ENCODE data around the gene ARID2.

ARID2 gene

GRCh38 chr12:45886685-45887084 lies 157.2 kb downstream of the ARID2 start:
- Histone ChIP-seq H3K4me1 (ENCODE audit: insufficient read depth, low read length, severe bottlenecking) (no peaks in the 10 kb centered on the region), H3K36me3 (ENCODE audit: insufficient read depth, low read length) (peaks cover 38% of the 10 kb centered on the region), H3K9me3 (ENCODE audit: low read length) (peaks cover 5% of the 10 kb centered on the region; the same call in 1 of the 2 replicates)

DNA sequence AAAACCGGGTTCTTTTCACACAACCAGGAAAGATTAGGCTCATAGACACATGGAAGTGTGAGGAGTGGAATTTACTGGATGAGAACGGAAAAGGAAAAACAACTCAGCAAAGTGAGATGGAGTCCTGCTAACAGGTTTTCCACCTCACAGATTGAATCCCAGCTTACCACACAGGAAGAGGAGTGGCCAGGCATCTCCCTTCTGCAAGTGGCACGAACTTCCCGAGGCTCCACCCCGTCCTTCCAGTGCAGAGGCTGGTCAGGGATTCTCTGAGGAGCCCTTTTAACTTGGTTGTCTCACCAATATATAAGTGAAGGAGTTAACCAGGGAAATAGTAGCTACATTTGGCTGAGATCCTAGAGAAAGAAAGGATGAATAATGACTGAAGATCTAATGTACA lies 158.0 kb downstream of the ARID2 start:
- Histone ChIP-seq H3K9me2 (ENCODE audit: low read depth, low read length) (no peaks in the 10 kb centered on the region), H3K79me2 (ENCODE audit: insufficient read depth, low read length) (no peaks in the 10 kb centered on the region), H3K9ac (ENCODE audit: low read length) (no peak overlapping the region), H2AFZ (ENCODE audit: low read length) (no peak overlapping the region), H3K9me3 (ENCODE audit: low read length) (peaks cover 5% of the 10 kb centered on the region; the same call in 1 of the 2 replicates), H3F3A (ENCODE audit: insufficient read depth, low read length) (no peaks in the 10 kb centered on the region), H3K36me3 (ENCODE audit: insufficient read depth, low read length) (peaks cover 38% of the 10 kb centered on the region), H3K4me1 (ENCODE audit: insufficient read depth, low read length, severe bottlenecking) (no peaks in the 10 kb centered on the region), H3K4me2 (ENCODE audit: low read length) (no peak overlapping the region), H3K27ac (ENCODE audit: low read depth, low read length, poor library complexity, severe bottlenecking) (no peak overlapping the region), H3K27me3 (ENCODE audit: insufficient read depth, low read length) (no peaks in the 10 kb centered on the region), H3K4me3 (ENCODE audit: low read depth, low read length, poor library complexity, severe bottlenecking) (no peak overlapping the region), H4K20me1 (ENCODE audit: insufficient read depth, low read length) (no peaks in the 10 kb centered on the region)
- TF ChIP-seq CTCF (IDR thresholded peaks at IDR 0.05; ENCODE audit: low read length) (no peak), EZH2 (IDR thresholded peaks at IDR 0.05; ENCODE audit: borderline replicate concordance, low read length) (no peak)

More at GRCh38 chr12:45886685-45887084, 157.2 kb downstream of the ARID2 start:
- H3K79me2 ChIP-seq (ENCODE audit: insufficient read depth, low read length), result no peaks in the 10 kb centered on the region
- H3K27ac ChIP-seq (ENCODE audit: low read depth, low read length, poor library complexity, severe bottlenecking), result no peak overlapping the region
- H2AFZ ChIP-seq (ENCODE audit: low read length), result no peak overlapping the region
- no peak overlapping the region for H3K4me3 ChIP-seq (ENCODE audit: low read depth, low read length, poor library complexity, severe bottlenecking)
- H4K20me1 ChIP-seq (ENCODE audit: insufficient read depth, low read length), result no peaks in the 10 kb centered on the region
- H3F3A ChIP-seq (ENCODE audit: insufficient read depth, low read length), result no peaks in the 10 kb centered on the region
- H3K27me3 ChIP-seq (ENCODE audit: insufficient read depth, low read length), result no peaks in the 10 kb centered on the region
- TF ChIP-seq CTCF (IDR thresholded peaks at IDR 0.05; ENCODE audit: low read length), result no peak
- TF ChIP-seq EZH2 (IDR thresholded peaks at IDR 0.05; ENCODE audit: borderline replicate concordance, low read length), result no peak
- H3K9ac ChIP-seq (ENCODE audit: low read length), result no peak overlapping the region
- H3K4me2 ChIP-seq (ENCODE audit: low read length), result no peak overlapping the region
- H3K9me2 ChIP-seq (ENCODE audit: low read depth, low read length), result no peaks in the 10 kb centered on the region

- Histone ChIP-seq H3K27me3 (ENCODE audit: insufficient read depth, low read length) (no peaks in the 10 kb centered on the region), H3K36me3 (ENCODE audit: insufficient read depth, low read length) (peaks cover 40% of the 10 kb centered on the region)
- TF ChIP-seq EZH2 (IDR thresholded peaks at IDR 0.05; ENCODE audit: borderline replicate concordance, low read length), result no peak
- TF ChIP-seq CTCF (IDR thresholded peaks at IDR 0.05; ENCODE audit: low read length), result peak; percentile 6; the same call in 1 of the 2 replicates
Observed at GRCh38 chr12:45890276-45890675, 160.8 kb downstream of the ARID2 start.

More at GRCh38 chr12:45890276-45890675, 160.8 kb downstream of the ARID2 start:
- no peak overlapping the region for H3K4me2 ChIP-seq (ENCODE audit: low read length)
- no peaks in the 10 kb centered on the region for H3K4me1 ChIP-seq (ENCODE audit: insufficient read depth, low read length, severe bottlenecking)
- no peaks in the 10 kb centered on the region for H4K20me1 ChIP-seq (ENCODE audit: insufficient read depth, low read length)
- no peak overlapping the region for H2AFZ ChIP-seq (ENCODE audit: low read length)
- no peaks in the 10 kb centered on the region for H3K79me2 ChIP-seq (ENCODE audit: insufficient read depth, low read length)
- no peak overlapping the region for H3K9ac ChIP-seq (ENCODE audit: low read length)
- no peaks in the 10 kb centered on the region for H3K9me2 ChIP-seq (ENCODE audit: low read depth, low read length)
- H3K9me3 ChIP-seq (ENCODE audit: low read length), result no peaks in the 10 kb centered on the region; the same call in 1 of the 2 replicates
- H3K4me3 ChIP-seq (ENCODE audit: low read depth, low read length, poor library complexity, severe bottlenecking), result no peak overlapping the region
- no peak overlapping the region for H3K27ac ChIP-seq (ENCODE audit: low read depth, low read length, poor library complexity, severe bottlenecking)
- H3F3A ChIP-seq (ENCODE audit: insufficient read depth, low read length), result no peaks in the 10 kb centered on the region

Data from OCI-LY1 (cell line).